ENCODE data around the gene FANCL. TPM values are rescaled to one million over a fixed set of nuclear protein-coding genes. Genes with fewer than 3 reads are reported as not detected.

FANCL gene
- total and polyA plus RNA-seq, 9 of the 15 experiments (the other 6 are each of a cell fraction or from before 2014, with no cell fraction given), result 36.7 to 120 (median 58.5) TPM

DNA sequence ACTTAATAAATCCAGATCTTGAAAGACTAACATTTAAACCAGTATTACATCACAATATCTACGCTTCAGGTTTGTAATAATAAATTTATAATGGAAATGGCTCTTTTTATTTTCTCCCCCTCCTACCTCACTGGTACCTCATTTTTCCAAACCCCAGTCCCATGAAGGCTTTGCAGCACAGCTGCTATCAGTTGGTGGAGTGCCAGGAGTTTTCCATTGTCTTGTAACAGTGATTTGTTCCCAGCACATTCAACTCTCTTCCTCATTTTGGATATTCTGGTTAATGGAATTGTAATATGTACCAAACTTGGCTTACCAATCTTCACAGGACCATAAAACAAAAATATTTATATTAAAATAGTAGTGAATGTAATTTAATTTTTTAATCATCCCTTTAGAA lies 103.3 kb downstream of the FANCL start (continued):
- TF ChIP-seq, protein P1, sequence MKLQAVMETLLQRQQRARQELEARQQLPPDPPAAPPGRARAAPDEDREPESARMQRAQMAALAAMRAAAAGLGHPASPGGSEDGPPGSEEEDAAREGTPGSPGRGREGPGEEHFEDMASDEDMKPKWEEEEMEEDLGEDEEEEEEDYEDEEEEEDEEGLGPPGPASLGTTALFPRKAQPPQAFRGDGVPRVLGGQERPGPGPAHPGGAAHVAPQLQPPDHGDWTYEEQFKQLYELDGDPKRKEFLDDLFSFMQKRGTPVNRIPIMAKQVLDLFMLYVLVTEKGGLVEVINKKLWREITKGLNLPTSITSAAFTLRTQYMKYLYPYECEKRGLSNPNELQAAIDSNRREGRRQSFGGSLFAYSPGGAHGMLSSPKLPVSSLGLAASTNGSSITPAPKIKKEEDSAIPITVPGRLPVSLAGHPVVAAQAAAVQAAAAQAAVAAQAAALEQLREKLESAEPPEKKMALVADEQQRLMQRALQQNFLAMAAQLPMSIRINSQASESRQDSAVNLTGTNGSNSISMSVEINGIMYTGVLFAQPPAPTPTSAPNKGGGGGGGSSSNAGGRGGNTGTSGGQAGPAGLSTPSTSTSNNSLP (IDR thresholded peaks at IDR 0.05; ENCODE audit: borderline replicate concordance, low read depth, low read length), result no peak
- TF ChIP-seq, protein P2, sequence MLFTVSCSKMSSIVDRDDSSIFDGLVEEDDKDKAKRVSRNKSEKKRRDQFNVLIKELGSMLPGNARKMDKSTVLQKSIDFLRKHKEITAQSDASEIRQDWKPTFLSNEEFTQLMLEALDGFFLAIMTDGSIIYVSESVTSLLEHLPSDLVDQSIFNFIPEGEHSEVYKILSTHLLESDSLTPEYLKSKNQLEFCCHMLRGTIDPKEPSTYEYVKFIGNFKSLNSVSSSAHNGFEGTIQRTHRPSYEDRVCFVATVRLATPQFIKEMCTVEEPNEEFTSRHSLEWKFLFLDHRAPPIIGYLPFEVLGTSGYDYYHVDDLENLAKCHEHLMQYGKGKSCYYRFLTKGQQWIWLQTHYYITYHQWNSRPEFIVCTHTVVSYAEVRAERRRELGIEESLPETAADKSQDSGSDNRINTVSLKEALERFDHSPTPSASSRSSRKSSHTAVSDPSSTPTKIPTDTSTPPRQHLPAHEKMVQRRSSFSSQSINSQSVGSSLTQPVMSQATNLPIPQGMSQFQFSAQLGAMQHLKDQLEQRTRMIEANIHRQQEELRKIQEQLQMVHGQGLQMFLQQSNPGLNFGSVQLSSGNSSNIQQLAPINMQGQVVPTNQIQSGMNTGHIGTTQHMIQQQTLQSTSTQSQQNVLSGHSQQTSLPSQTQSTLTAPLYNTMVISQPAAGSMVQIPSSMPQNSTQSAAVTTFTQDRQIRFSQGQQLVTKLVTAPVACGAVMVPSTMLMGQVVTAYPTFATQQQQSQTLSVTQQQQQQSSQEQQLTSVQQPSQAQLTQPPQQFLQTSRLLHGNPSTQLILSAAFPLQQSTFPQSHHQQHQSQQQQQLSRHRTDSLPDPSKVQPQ (CRISPR knock-in tag; IDR thresholded peaks at IDR 0.05; ENCODE audit: borderline replicate concordance), result no peak
- TF ChIP-seq DNMT1 (IDR thresholded peaks at IDR 0.05) (no peak), TAL1 (IDR thresholded peaks at IDR 0.05) (no peak)

- Histone ChIP-seq H3K27me3 (ENCODE audit: control insufficient read depth in 2 of 2, insufficient read depth in 2 of 2, low read length in 2 of 2) (no peaks in the 10 kb centered on the region), H3K79me2 (ENCODE audit: control insufficient read depth, insufficient read depth, low read length) (no peaks in the 10 kb centered on the region), H3K27ac (ENCODE audit: extremely low read depth, low read depth, low read length) (no peak overlapping the region), H4K20me1 (replicated peaks; ENCODE audit: control insufficient read depth, insufficient read depth, low read length) (no peaks in the 10 kb centered on the region), H3K9me1 (ENCODE audit: control insufficient read depth, insufficient read depth, low read length) (no peaks in the 10 kb centered on the region), H3K4me2 (ENCODE audit: insufficient read depth, low read length) (no peak overlapping the region), H3K9me3 (replicated peaks; ENCODE audit: control insufficient read depth, insufficient read depth, low read depth, low read length) (no peaks in the 10 kb centered on the region), H3K9ac (ENCODE audit: insufficient read depth in 1 of 2, low read depth in 2 of 2, low read length in 2 of 2) (no peak overlapping the region), H3K36me3 (ENCODE audit: control insufficient read depth, insufficient read depth, low read length) (peaks cover 16% of the 10 kb centered on the region; the same call in 2 of the 3 replicates), H2AFZ (ENCODE audit: low read depth, low read length) (no peak overlapping the region), H3K4me1 (replicated peaks in 1 of 2; ENCODE audit: control insufficient read depth in 2 of 2, insufficient read depth in 2 of 2, low read length in 2 of 2) (no peaks in the 10 kb centered on the region), H3K4me3 (no peak overlapping the region)
- intact Hi-C loops (cut with micrococcal nuclease) (no loop called here), in situ Hi-C loops (cut with MboI) (no loop called here)
- ChIA-PET CTCF (ENCODE audit: low intra/inter-chr PET ratio) (no interaction called here), POLR2A (no interaction called here)
- DNase-seq (ENCODE audit: extremely low read depth in 1 of 4, low spot score in 3 of 4), result no peak
- no peak for ATAC-seq
- FAIRE-seq, result no peak
- no TSS peak for BruUV-seq (replicated peaks)
- TF ChIP-seq HEY1 (CRISPR knock-in tag; IDR thresholded peaks at IDR 0.05; ENCODE audit: borderline replicate concordance), result no peak
- no peak for TF ChIP-seq ZNF384 (IDR thresholded peaks at IDR 0.05; ENCODE audit: low read depth, low read length)
- TF ChIP-seq GATA2 (CRISPR knock-in tag; IDR thresholded peaks at IDR 0.05), result no peak
- TF ChIP-seq AFF4 (CRISPR knock-in tag; IDR thresholded peaks at IDR 0.05), result no peak
- TF ChIP-seq ZNF507 (tag; conservative IDR thresholded peaks at IDR 0.05), result no peak
- TF ChIP-seq HMG20B (CRISPR knock-in tag; IDR thresholded peaks at IDR 0.05), result no peak
- no peak for TF ChIP-seq ZNF239 (CRISPR knock-in tag; IDR thresholded peaks at IDR 0.05)
- no peak for TF ChIP-seq ZNF764 (CRISPR knock-in tag; IDR thresholded peaks at IDR 0.05; ENCODE audit: low read depth)
- no peak for TF ChIP-seq TCF7L2 (IDR thresholded peaks at IDR 0.05; ENCODE audit: low read depth, low read length)
- no peak for TF ChIP-seq ZNF830 (CRISPR knock-in tag; IDR thresholded peaks at IDR 0.05)
- TF ChIP-seq ETS2 (tag; IDR thresholded peaks at IDR 0.05; ENCODE audit: borderline replicate concordance, poor library complexity, severe bottlenecking), result no peak
- no peak for TF ChIP-seq SMARCA5 (IDR thresholded peaks at IDR 0.05)
These were observed 103.9 kb downstream of the FANCL start for GRCh38 chr2:58137221-58137620.

Measured in K562 (cell line).